ENCODE data around the gene LPP. TPM values are rescaled to one million over a fixed set of nuclear protein-coding genes. Genes with fewer than 3 reads are reported as not detected.

The LPP gene
- total and polyA plus RNA-seq, 2 of the 13 experiments (the other 11 are each of a cell fraction or from before 2014, with no cell fraction given): 19.2 to 29.9 TPM

DNA sequence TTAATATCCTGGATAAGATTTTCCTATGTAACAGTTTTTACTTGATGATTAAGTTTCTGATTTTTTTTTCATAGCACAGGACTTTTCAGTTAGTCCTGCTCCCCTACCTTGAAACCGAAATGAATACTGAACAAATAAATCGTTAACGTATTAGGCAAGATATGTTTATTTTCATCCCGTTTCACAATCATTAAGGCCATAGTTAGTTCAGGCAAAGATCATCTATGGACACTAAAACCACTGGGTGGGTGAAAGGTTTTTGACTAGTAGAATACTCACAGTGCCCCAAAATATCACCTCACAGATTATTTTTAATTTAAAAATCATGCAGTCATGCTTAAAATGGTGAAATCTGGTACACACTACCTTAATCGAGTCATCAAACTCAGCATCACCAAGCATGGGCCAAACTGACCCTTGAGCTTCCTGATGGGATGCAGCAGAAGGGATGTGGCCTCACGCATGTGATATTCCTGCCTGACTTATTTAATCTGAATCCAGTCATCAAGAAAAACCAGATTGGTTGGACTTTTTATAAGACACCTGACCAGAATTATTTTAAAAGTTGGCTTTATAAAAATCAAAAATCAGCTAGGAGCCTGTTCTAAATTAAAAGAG, 365.0 kb downstream of the LPP start (continued):
- TF ChIP-seq ZBTB3 (CRISPR knock-in tag; IDR thresholded peaks at IDR 0.05; ENCODE audit: borderline replicate concordance, low read depth): no peak
- no peak; the same call in 1 of the 2 replicates for TF ChIP-seq NFKBIZ (CRISPR knock-in tag; IDR thresholded peaks at IDR 0.05)
- TF ChIP-seq HDAC6 (IDR thresholded peaks at IDR 0.05; ENCODE audit: low read depth, low read length): no peak
- no peak for TF ChIP-seq MXI1 (IDR thresholded peaks at IDR 0.05; ENCODE audit: borderline replicate concordance, low read depth, low read length)
- no peak for TF ChIP-seq WIZ (CRISPR knock-in tag; IDR thresholded peaks at IDR 0.05)
- no peak for TF ChIP-seq SYNCRIP (IDR thresholded peaks at IDR 0.05; ENCODE audit: insufficient read depth, low read depth, low read length)
- TF ChIP-seq ZNF350 (CRISPR knock-in tag; IDR thresholded peaks at IDR 0.05; ENCODE audit: borderline replicate concordance, low read depth): no peak
- TF ChIP-seq, protein P1, sequence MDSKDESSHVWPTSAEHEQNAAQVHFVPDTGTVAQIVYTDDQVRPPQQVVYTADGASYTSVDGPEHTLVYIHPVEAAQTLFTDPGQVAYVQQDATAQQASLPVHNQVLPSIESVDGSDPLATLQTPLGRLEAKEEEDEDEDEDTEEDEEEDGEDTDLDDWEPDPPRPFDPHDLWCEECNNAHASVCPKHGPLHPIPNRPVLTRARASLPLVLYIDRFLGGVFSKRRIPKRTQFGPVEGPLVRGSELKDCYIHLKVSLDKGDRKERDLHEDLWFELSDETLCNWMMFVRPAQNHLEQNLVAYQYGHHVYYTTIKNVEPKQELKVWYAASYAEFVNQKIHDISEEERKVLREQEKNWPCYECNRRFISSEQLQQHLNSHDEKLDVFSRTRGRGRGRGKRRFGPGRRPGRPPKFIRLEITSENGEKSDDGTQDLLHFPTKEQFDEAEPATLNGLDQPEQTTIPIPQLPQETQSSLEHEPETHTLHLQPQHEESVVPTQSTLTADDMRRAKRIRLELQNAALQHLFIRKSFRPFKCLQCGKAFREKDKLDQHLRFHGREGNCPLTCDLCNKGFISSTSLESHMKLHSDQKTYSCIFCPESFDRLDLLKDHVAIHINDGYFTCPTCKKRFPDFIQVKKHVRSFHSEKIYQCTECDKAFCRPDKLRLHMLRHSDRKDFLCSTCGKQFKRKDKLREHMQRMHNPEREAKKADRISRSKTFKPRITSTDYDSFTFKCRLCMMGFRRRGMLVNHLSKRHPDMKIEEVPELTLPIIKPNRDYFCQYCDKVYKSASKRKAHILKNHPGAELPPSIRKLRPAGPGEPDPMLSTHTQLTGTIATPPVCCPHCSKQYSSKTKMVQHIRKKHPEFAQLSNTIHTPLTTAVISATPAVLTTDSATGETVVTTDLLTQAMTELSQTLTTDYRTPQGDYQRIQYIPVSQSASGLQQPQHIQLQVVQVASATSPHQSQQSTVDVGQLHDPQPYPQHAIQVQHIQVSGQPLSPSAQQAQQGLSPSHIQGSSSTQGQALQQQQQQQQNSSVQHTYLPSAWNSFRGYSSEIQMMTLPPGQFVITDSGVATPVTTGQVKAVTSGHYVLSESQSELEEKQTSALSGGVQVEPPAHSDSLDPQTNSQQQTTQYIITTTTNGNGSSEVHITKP (CRISPR knock-in tag; IDR thresholded peaks at IDR 0.05; ENCODE audit: low read depth): no peak
- peak; percentile 37; the same call in 1 of the 2 replicates for TF ChIP-seq NKX3-1 (CRISPR knock-in tag; IDR thresholded peaks at IDR 0.05)
- no peak for TF ChIP-seq ZNF30 (CRISPR knock-in tag; IDR thresholded peaks at IDR 0.05)
- TF ChIP-seq ZSCAN20 (CRISPR knock-in tag; IDR thresholded peaks at IDR 0.05; ENCODE audit: borderline replicate concordance): no peak
- no peak for TF ChIP-seq ZNF839 (CRISPR knock-in tag; IDR thresholded peaks at IDR 0.05; ENCODE audit: borderline replicate concordance)
- no peak for TF ChIP-seq TOPORS (CRISPR knock-in tag; IDR thresholded peaks at IDR 0.05)
- TF ChIP-seq, protein P2, sequence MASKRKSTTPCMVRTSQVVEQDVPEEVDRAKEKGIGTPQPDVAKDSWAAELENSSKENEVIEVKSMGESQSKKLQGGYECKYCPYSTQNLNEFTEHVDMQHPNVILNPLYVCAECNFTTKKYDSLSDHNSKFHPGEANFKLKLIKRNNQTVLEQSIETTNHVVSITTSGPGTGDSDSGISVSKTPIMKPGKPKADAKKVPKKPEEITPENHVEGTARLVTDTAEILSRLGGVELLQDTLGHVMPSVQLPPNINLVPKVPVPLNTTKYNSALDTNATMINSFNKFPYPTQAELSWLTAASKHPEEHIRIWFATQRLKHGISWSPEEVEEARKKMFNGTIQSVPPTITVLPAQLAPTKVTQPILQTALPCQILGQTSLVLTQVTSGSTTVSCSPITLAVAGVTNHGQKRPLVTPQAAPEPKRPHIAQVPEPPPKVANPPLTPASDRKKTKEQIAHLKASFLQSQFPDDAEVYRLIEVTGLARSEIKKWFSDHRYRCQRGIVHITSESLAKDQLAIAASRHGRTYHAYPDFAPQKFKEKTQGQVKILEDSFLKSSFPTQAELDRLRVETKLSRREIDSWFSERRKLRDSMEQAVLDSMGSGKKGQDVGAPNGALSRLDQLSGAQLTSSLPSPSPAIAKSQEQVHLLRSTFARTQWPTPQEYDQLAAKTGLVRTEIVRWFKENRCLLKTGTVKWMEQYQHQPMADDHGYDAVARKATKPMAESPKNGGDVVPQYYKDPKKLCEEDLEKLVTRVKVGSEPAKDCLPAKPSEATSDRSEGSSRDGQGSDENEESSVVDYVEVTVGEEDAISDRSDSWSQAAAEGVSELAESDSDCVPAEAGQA (IDR thresholded peaks at IDR 0.05; ENCODE audit: low read depth): no peak
- TF ChIP-seq, protein P2 (CRISPR knock-in tag; IDR thresholded peaks at IDR 0.05; ENCODE audit: borderline replicate concordance): no peak
- no peak for TF ChIP-seq MZF1 (CRISPR knock-in tag; IDR thresholded peaks at IDR 0.05; ENCODE audit: borderline replicate concordance)
- no peak for TF ChIP-seq ZFP41 (CRISPR knock-in tag; IDR thresholded peaks at IDR 0.05; ENCODE audit: borderline replicate concordance)
- TF ChIP-seq POLR2A (IDR thresholded peaks at IDR 0.05; ENCODE audit: insufficient read depth in 1 of 2, low read depth in 2 of 2, low read length in 2 of 2): no peak
